ENCODE results near the gene RAD18.

GRCh38 chr3:8882642-8883041 is 80.6 kb downstream of the RAD18 start:
- TF ChIP-seq CTCF (IDR thresholded peaks at IDR 0.05; ENCODE audit: low read length) (no peak), EZH2 (IDR thresholded peaks at IDR 0.05; ENCODE audit: borderline replicate concordance, low read length) (no peak)

Measured in OCI-LY1 (cell line).